Measurements from ENCODE around the gene C2orf68.

Gene C2orf68

GRCh38 chr2:85577386-85578242 lies 34.3 kb downstream of the C2orf68 start, which contains the start of gene VAMP8 (continued):
- no peak for TF ChIP-seq ESRRG (CRISPR knock-in tag; IDR thresholded peaks at IDR 0.05)

GRCh38 chr2:85577063-85577385 lies 34.8 kb downstream of the C2orf68 start:
- no peak for TF ChIP-seq TCF4 (CRISPR knock-in tag; IDR thresholded peaks at IDR 0.05; ENCODE audit: borderline replicate concordance)
- TF ChIP-seq TSHZ2 (CRISPR knock-in tag; IDR thresholded peaks at IDR 0.05) = no peak
- no peak for TF ChIP-seq CSRNP3 (CRISPR knock-in tag; IDR thresholded peaks at IDR 0.05)
- no peak for TF ChIP-seq TOX (CRISPR knock-in tag; IDR thresholded peaks at IDR 0.05; ENCODE audit: borderline replicate concordance)
- TF ChIP-seq ZFP3 (CRISPR knock-in tag; IDR thresholded peaks at IDR 0.05) = no peak
- ATAC-seq = no peak

GRCh38 chr2:85575739-85576138 lies 36.1 kb downstream of the C2orf68 start:
- no peak for TF ChIP-seq ZC3H10 (CRISPR knock-in tag; IDR thresholded peaks at IDR 0.05)
- no peak for TF ChIP-seq CSRNP3 (CRISPR knock-in tag; IDR thresholded peaks at IDR 0.05)
- ATAC-seq = no peak

GRCh38 chr2:85566265-85566664 lies 45.6 kb downstream of the C2orf68 start:
- TF ChIP-seq RARB (CRISPR knock-in tag; IDR thresholded peaks at IDR 0.05) = no peak
- no peak for TF ChIP-seq TOX (CRISPR knock-in tag; IDR thresholded peaks at IDR 0.05; ENCODE audit: borderline replicate concordance)
- TF ChIP-seq CSRNP3 (CRISPR knock-in tag; IDR thresholded peaks at IDR 0.05) = no peak
- no peak for TF ChIP-seq TSHZ2 (CRISPR knock-in tag; IDR thresholded peaks at IDR 0.05)
- no peak for TF ChIP-seq SNAI2 (CRISPR knock-in tag; IDR thresholded peaks at IDR 0.05)
- TF ChIP-seq PATZ1 (CRISPR knock-in tag; IDR thresholded peaks at IDR 0.05; ENCODE audit: borderline replicate concordance) = no peak
- TF ChIP-seq BACH2 (CRISPR knock-in tag; IDR thresholded peaks at IDR 0.05; ENCODE audit: borderline replicate concordance) = no peak
- no peak for TF ChIP-seq ARNTL (CRISPR knock-in tag; IDR thresholded peaks at IDR 0.05; ENCODE audit: borderline replicate concordance, low read depth)
- TF ChIP-seq OSR1 (CRISPR knock-in tag; IDR thresholded peaks at IDR 0.05) = no peak
- TF ChIP-seq CREB5 (CRISPR knock-in tag; IDR thresholded peaks at IDR 0.05; ENCODE audit: low read depth) = no peak
- no peak for TF ChIP-seq ESRRG (CRISPR knock-in tag; IDR thresholded peaks at IDR 0.05)
- TF ChIP-seq PPARA (CRISPR knock-in tag; IDR thresholded peaks at IDR 0.05; ENCODE audit: borderline replicate concordance) = no peak
- no peak for TF ChIP-seq ZFP30 (CRISPR knock-in tag; IDR thresholded peaks at IDR 0.05)
- no peak for TF ChIP-seq ZC3H10 (CRISPR knock-in tag; IDR thresholded peaks at IDR 0.05)
- no peak for TF ChIP-seq CSDC2 (CRISPR knock-in tag; IDR thresholded peaks at IDR 0.05)
- TF ChIP-seq ISL1 (CRISPR knock-in tag; IDR thresholded peaks at IDR 0.05) = no peak
- TF ChIP-seq ZNF8 (CRISPR knock-in tag; IDR thresholded peaks at IDR 0.05) = no peak
- no peak for TF ChIP-seq ZFP3 (CRISPR knock-in tag; IDR thresholded peaks at IDR 0.05)
- TF ChIP-seq ZNF70 (CRISPR knock-in tag; IDR thresholded peaks at IDR 0.05) = no peak
- TF ChIP-seq TCF4 (CRISPR knock-in tag; IDR thresholded peaks at IDR 0.05; ENCODE audit: borderline replicate concordance) = no peak
- ATAC-seq = no peak

Data from SK-N-SH treated with all-trans-retinoic acid at 6 μM for 48 hours (cell line).